Naive thymus-derived CD8-positive, alpha-beta T cell (primary cell): ENCODE measurements around the gene TPD52L1. TPM values are rescaled to one million over a fixed set of nuclear protein-coding genes. Genes with fewer than 3 reads are reported as not detected.

ENCODE experiments used
- ATAC-seq, 2 donors: fragments of 150-1000 bp; cut with Tn5 transposase in 1 of 2; sonication (Bioruptor Pico), chemical (Tn5 transposase) in 1 of 2; 1 replicate in 1 of 2; 2 replicates in 1 of 2; pipeline ENCODE4 v1.10.0; 2021; ENCODE audit warnings: mild to moderate bottlenecking in 2 of 2, moderate library complexity in 2 of 2
- POLR2A ChIA-PET: fragments of 350-600 bp; sonication (Branson Sonifier 250); formaldehyde crosslinking; loops from one replicate; lab custom pipeline; 2021; ENCODE audit warnings: antibody characterized with exemption; lab: Charles Lee
- DNase-seq, 10 donors: peaks; one replicate each; pipeline versions ENCODE4 v3.0.0 to v3.0.0-alpha.2; 2020 to 2022
- H3K27ac Mint-ChIP-seq, 10 donors: one replicate each; pipeline ENCODE4 v1.8.0; 2020 to 2022; ENCODE audit warnings: mild to moderate bottlenecking in 10 of 10, mixed read lengths in 10 of 10, moderate library complexity in 4 of 10, inconsistent platforms in 1 of 10
- H3K27me3 Mint-ChIP-seq, 5 donors: one replicate each; pipeline ENCODE4 v1.8.0; 2021 to 2022; ENCODE audit warnings: mixed read lengths in 5 of 5
- H3K36me3 Mint-ChIP-seq, 3 donors: one replicate each; pipeline ENCODE4 v1.8.0; 2020 to 2022; ENCODE audit warnings: mixed read lengths in 3 of 3, mild to moderate bottlenecking in 2 of 3, inconsistent platforms in 1 of 3
- H3K4me1 Mint-ChIP-seq, 4 donors: one replicate each; pipeline ENCODE4 v1.8.0; 2021 to 2022; ENCODE audit warnings: mixed read lengths in 4 of 4
- H3K4me3 Mint-ChIP-seq, 10 donors: one replicate each; pipeline ENCODE4 v1.8.0; 2020 to 2022; ENCODE audit warnings: mild to moderate bottlenecking in 10 of 10, mixed read lengths in 10 of 10, moderate library complexity in 6 of 10, inconsistent platforms in 1 of 10
- H3K9me3 Mint-ChIP-seq, 9 donors: one replicate each; pipeline ENCODE4 v1.8.0; 2020 to 2022; ENCODE audit warnings: mixed read lengths in 9 of 9, mild to moderate bottlenecking in 3 of 9, inconsistent platforms in 1 of 9, moderate library complexity in 1 of 9
- polyA plus RNA-seq, 3 donors: library from polyadenylated mRNA; unstranded; fragments of 300-500 nt; fragmentation: Illumina TruSeq; gene quantifications; one replicate each; pipeline ENCODE4 v1.2.3, GENCODE V29; 2021
- total RNA-seq, 8 experiments: library from RNA in 2 of 8; stranded (reverse) in 2 of 8; gene quantifications; one replicate each; pipeline ENCODE4 v1.2.3 and lab custom pipeline; 2021 to 2026

TPD52L1 gene, protein sequence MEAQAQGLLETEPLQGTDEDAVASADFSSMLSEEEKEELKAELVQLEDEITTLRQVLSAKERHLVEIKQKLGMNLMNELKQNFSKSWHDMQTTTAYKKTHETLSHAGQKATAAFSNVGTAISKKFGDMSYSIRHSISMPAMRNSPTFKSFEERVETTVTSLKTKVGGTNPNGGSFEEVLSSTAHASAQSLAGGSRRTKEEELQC
- not detected for total RNA-seq
- not detected for polyA plus RNA-seq
- total RNA-seq (lab: John Stamatoyannopoulos, UW): 0 to 0.50 (median 0.21) reads per million in 6 experiments

DNA sequence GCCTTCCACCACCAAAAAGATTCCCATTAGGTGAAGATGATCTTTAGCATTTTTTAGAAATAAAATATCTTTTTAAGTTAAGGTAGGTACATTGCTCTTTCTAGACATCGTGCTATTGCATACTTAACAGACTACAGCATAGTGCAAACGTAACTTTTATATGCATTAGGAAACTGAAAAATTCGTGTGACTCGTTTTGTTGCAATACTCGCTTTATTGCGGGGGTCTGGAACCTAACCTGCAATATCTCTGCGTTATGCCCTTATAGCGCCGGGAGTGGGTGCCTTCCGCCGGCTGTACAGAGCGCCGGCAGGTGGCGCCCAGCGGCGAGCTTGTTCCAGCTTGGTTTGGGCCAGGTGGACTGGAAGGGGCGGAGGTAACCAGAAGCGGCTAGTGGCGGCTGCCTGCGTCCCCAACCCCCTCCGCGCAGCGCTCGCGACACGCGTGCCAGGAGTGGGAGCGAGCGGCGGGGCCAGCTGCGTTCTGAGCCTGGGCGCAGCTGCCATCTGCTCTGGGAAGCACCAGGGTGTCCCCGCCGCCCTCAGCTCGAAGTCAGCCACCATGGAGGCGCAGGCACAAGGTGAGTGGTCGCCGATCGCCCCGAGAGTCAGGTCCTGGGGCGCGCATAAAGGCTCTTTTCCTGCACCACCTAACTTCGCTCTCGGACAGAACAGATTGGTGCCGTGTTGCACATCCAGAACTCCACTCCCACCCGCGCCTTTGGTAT is at the start of gene TPD52L1:
TPD52L1 (plus strand) TSS at position 383 of the 727 bp plus-strand sequence; CDS start at position 562, 179 bp downstream.
- peaks cover 0 to 11% (median 4%) of the 10 kb centered on the region in 4 donors for H3K4me1 Mint-ChIP-seq
- peaks cover 0 to 4% (median 0%) of the 10 kb centered on the region in 3 donors for H3K36me3 Mint-ChIP-seq
- H3K27ac Mint-ChIP-seq: peak within 1 kb of the TSS in 2 of 10 donors; percentile 10 to 38
- peak; percentile 76 to 94 for ATAC-seq
- H3K27me3 Mint-ChIP-seq: peaks cover 27 to 70% (median 40%) of the 10 kb centered on the region in 5 donors
- DNase-seq: peak; percentile 7 to 63 (median 34)
- H3K9me3 Mint-ChIP-seq: no peaks in the 10 kb centered on the region
- peak within 1 kb of the TSS; percentile 68 to 87 (median 73) for H3K4me3 Mint-ChIP-seq
- POLR2A ChIA-PET: no interaction called here

DNA sequence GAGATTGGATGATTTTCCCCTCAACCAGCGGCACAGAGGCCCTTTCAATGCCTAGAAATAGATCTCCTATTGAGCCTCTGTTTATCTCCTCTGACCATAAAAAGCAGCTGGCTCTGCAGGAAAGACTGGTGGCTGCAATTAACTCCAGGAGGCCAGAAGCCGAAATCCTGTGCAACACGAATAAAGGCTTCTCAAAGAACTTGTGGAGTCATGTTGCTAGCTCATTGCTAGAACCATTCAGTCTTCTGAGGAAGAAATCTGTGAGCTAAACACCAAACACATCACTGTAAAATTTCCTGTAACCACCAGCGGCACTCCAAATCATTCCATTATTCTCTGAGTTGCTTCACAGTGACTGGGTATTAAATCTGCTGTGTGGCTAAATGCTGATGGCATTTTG is 49.1 kb upstream of the TPD52L1 start:
- ATAC-seq (no peak), DNase-seq (no peak)
- Mint-ChIP-seq H3K9me3 (peaks cover 0 to 18% (median 8%) of the 10 kb centered on the region in 9 donors), H3K4me3 (no peak overlapping the region), H3K36me3 (peaks cover 0 to 9% (median 1%) of the 10 kb centered on the region in 3 donors), H3K27ac (no peak overlapping the region), H3K27me3 (no peaks in the 10 kb centered on the region), H3K4me1 (peaks cover 5 to 17% (median 7%) of the 10 kb centered on the region in 4 donors)
- POLR2A ChIA-PET: no interaction called here

DNA sequence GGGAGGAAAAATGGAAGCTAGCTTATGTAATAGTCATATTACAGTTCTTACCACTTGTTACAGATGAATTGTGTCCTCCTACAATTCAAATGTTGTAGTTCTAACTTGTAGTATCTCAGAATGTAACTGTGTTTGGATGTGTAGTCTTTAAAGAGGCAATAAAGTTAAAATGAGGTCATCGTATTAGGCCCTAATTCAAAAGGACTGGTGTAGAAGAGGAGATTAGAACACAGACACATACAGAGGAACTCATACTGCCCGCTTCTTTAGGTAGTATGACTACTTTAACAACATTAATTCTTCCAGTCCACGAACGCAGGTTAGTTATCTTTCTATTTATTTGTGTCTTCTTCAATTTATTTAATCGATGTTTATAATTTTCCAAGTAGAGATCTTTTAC is 46.5 kb upstream of the TPD52L1 start:
- Mint-ChIP-seq H3K9me3 (peaks cover 12 to 45% (median 34%) of the 10 kb centered on the region in 9 donors), H3K4me1 (peaks cover 0 to 3% (median 0%) of the 10 kb centered on the region in 4 donors), H3K4me3 (no peak overlapping the region), H3K27me3 (no peaks in the 10 kb centered on the region), H3K27ac (no peak overlapping the region), H3K36me3 (peaks cover 0 to 32% (median 14%) of the 10 kb centered on the region in 3 donors)
- no peak for DNase-seq
- POLR2A ChIA-PET: no interaction called here
- no peak for ATAC-seq

DNA sequence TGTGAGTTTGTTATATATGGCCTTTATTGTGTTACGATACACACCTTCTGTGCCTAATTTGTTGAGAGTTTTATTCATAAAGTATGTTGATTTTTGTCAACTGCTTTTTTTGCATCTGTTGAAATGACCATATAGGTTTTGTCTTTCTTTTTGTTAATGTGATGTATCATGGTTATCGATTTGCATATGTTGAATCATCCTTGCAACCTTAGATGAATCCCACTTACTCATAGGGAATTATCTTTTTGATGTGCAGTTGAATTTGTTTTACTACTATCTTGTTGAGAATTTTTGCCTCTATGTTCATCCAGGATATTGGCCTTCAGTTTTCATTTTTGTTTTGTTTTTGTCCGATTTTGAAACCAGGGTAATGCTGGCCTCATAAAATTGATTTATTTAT is 45.7 kb upstream of the TPD52L1 start:
- H3K36me3 Mint-ChIP-seq: peaks cover 0 to 32% (median 18%) of the 10 kb centered on the region in 3 donors
- POLR2A ChIA-PET: no interaction called here
- H3K4me1 Mint-ChIP-seq: no peaks in the 10 kb centered on the region
- H3K9me3 Mint-ChIP-seq: peaks cover 16 to 51% (median 34%) of the 10 kb centered on the region in 9 donors
- no peak overlapping the region for H3K4me3 Mint-ChIP-seq
- H3K27ac Mint-ChIP-seq: no peak overlapping the region
- H3K27me3 Mint-ChIP-seq: no peaks in the 10 kb centered on the region
- ATAC-seq: no peak
- DNase-seq: no peak

DNA sequence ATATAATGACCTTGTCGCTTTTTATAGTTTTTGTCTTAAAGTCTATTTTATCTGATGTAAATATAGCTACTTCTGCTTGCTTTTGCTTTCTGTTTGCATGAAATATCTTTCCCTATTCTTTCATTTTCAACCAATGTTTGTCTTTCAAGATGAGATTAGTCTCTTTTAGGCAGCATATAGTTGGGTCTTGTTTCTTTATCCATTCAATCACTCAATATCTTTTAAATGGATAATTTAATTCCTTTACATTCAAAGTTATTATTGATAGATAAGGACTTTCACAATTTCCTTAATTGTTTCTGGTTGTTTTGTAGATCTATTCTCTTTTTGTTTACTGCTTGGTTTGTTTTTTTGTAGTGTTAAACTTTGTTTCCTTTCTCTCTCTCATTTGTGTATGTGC is 43.5 kb upstream of the TPD52L1 start:
- POLR2A ChIA-PET: no interaction called here
- Mint-ChIP-seq H3K4me1 (no peaks in the 10 kb centered on the region), H3K27ac (no peak overlapping the region), H3K9me3 (peaks cover 16 to 51% (median 34%) of the 10 kb centered on the region in 9 donors), H3K27me3 (no peaks in the 10 kb centered on the region), H3K4me3 (no peak overlapping the region), H3K36me3 (peaks cover 0 to 32% (median 18%) of the 10 kb centered on the region in 3 donors)
- no peak for ATAC-seq
- DNase-seq: no peak

DNA sequence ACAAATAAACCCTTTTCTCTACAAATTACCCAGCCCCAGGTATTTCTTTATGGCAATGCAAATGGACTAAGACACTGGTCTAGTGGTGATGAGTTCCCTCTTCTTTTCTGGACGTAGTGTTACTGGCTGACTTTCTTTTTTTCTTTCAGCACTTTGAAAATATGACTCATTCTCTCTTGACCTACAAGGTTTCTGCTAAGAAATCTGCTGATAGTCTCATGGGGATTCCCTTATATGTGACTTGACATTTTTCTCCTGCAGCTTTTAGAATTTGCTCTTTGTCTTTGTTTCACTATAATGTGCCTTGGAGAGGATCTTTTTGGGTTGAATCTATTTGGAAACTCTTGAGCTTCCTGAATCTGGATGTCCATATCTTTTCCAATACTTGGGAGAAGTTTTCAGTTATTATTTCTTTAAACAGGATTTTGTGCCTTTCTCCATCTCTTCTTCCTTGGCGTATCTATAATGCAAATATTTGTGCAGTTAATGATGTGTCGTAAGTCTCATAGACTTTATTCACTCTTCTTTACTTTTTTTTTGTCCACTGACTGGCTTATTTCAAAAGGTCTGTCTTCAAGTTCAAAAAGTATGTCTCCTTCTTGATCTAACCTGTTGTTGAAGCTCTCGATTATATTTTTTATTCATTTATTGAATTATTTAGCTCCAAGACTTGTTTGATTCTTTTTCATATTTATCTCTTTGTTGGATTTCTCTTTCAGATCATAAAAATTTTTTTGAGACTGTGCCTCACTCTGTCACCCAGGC is 42.2 kb upstream of the TPD52L1 start:
- no peak for ATAC-seq
- Mint-ChIP-seq H3K9me3 (peaks cover 16 to 51% (median 34%) of the 10 kb centered on the region in 9 donors), H3K4me3 (no peak overlapping the region), H3K27me3 (peaks cover 0 to 2% (median under 1%) of the 10 kb centered on the region in 5 donors), H3K36me3 (peaks cover 0 to 32% (median 18%) of the 10 kb centered on the region in 3 donors), H3K4me1 (no peaks in the 10 kb centered on the region), H3K27ac (no peak overlapping the region)
- POLR2A ChIA-PET: no interaction called here
- DNase-seq: no peak

DNA sequence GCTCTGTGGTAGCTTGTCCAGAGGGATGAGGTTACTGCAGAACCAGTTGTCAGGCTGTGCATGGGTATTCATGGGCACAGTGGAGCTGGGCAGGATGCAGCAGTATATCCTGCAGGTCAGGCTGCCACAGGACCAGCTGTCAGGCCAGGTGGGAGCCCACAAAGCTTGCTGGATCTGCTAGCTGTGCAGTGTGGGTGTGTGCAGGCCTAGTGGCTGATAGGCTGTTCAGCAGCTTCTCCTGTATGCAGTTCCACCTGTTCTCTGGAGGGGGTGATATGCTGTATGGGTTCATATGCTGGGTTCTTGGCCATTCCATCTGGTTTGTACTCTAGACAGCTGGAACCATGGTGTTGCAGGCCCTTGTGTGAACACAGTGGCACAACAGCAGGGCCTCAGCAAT is 40.6 kb upstream of the TPD52L1 start:
- ATAC-seq (no peak), DNase-seq (no peak)
- POLR2A ChIA-PET: no interaction called here
- no peak overlapping the region for H3K4me3 Mint-ChIP-seq
- H3K27me3 Mint-ChIP-seq: peaks cover 0 to 2% (median 1%) of the 10 kb centered on the region in 5 donors
- H3K36me3 Mint-ChIP-seq: peaks cover 0 to 32% (median 18%) of the 10 kb centered on the region in 3 donors
- no peaks in the 10 kb centered on the region for H3K4me1 Mint-ChIP-seq
- H3K27ac Mint-ChIP-seq: no peak overlapping the region
- H3K9me3 Mint-ChIP-seq: peaks cover 16 to 46% (median 34%) of the 10 kb centered on the region in 9 donors

DNA sequence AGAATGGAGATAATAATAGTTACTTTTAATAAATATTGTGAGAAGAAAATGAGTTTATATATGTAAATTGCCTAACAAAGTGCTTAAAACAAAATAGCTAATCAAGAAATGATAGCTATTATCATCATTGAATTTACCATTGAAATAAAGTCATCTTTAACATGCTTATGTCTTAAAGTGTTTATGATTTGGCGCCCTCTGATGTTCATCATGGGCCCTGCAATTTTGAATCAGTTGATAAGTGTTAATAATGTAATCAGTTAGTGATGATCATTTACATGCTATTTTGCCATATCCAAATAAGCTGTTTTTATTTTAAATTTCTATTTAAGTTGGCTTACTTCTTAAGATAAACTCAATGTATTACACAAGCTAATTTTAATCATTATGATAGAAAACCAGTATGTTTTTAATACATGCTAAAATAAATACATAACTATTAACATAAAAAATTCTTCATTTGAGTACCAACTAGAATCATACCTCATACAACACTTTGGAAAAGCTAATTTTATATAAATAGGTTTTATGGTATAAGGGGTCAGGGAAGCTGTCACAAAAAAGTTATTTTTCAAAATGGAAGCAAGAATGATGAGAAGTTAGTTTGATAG is 39.2 kb upstream of the TPD52L1 start:
- Mint-ChIP-seq H3K9me3 (peaks cover 16 to 35% (median 24%) of the 10 kb centered on the region in 9 donors), H3K36me3 (peaks cover 0 to 24% (median 17%) of the 10 kb centered on the region in 3 donors), H3K4me3 (no peak overlapping the region), H3K27me3 (peaks cover 0 to 2% (median 1%) of the 10 kb centered on the region in 5 donors), H3K4me1 (no peaks in the 10 kb centered on the region), H3K27ac (no peak overlapping the region)
- POLR2A ChIA-PET: no interaction called here
- ATAC-seq: no peak
- peak in 5 of 10 donors; percentile 4 to 47 (median 35) for DNase-seq

DNA sequence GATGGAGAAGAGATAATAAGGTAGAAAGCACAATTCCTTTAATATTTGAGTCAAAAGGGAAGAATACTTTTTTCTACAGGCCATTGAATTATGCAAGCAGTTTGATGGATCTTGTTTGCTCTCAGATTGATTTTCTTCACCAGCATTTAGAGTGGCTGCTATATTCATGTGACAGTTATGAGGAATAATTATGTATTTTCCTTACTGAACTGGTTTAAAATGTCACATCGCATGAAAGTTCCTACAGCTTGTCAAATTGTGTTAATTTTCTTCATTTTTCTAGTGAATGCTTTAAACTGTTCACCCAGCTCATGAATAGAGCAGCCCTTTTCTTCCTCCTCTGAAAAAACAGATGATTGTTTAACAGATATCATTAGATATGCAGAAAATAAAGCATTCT is 37.4 kb upstream of the TPD52L1 start:
- H3K9me3 Mint-ChIP-seq: peaks cover 4 to 17% (median 10%) of the 10 kb centered on the region in 9 donors
- POLR2A ChIA-PET: no interaction called here
- H3K36me3 Mint-ChIP-seq: peaks cover 0 to 6% (median 4%) of the 10 kb centered on the region in 3 donors
- H3K27ac Mint-ChIP-seq: no peak overlapping the region
- ATAC-seq: no peak
- peaks cover 1 to 11% (median 5%) of the 10 kb centered on the region in 5 donors for H3K27me3 Mint-ChIP-seq
- no peak overlapping the region for H3K4me3 Mint-ChIP-seq
- no peaks in the 10 kb centered on the region for H3K4me1 Mint-ChIP-seq
- DNase-seq: no peak

DNA sequence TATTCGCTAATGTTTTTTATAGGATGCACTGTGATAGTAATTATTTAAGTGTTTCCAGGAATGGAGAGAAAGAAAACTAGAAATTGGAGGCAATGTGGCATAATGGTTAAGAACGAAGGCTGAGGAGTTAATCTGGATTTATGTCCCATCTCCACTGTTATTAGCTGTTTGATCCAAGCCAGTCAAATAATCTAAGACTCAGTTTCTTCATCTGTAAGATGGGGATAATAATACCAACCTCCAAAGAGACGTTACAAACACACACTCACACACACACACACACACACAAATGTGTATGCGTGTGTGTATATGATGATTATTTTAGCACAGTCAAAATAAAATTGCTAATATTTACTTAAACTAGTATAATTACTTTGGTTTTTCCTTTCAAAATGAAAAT is 36.9 kb upstream of the TPD52L1 start:
- POLR2A ChIA-PET: no interaction called here
- H3K4me3 Mint-ChIP-seq: no peak overlapping the region
- ATAC-seq (no peak), DNase-seq (no peak)
- H3K36me3 Mint-ChIP-seq: peaks cover 0 to 4% (median under 1%) of the 10 kb centered on the region in 3 donors
- H3K27me3 Mint-ChIP-seq: peaks cover 1 to 16% (median 5%) of the 10 kb centered on the region in 5 donors
- H3K27ac Mint-ChIP-seq: no peak overlapping the region
- peaks cover 0 to 12% (median 5%) of the 10 kb centered on the region in 9 donors for H3K9me3 Mint-ChIP-seq
- H3K4me1 Mint-ChIP-seq: no peaks in the 10 kb centered on the region

DNA sequence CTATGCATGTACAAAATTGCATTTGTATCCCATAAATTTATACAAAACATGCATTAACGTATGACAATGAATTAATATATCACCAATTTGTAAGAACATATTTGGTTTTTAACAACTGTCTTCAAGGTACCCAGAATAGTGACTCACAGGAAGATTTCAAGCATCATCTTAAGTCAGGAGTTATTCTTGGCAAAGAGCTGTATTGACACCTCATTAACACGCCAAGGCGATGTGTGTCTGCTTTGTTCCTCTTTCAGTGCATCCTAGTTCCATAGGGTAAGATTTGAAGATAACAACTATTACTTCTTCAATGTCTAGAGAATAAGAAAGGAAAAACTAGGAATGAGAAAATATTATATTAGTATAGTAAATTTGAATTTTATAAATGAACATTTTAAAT is 35.8 kb upstream of the TPD52L1 start:
- H3K9me3 Mint-ChIP-seq: peaks cover 0 to 3% (median 0%) of the 10 kb centered on the region in 9 donors
- ATAC-seq (no peak), DNase-seq (no peak)
- H3K4me3 Mint-ChIP-seq: no peak overlapping the region
- no peaks in the 10 kb centered on the region for H3K36me3 Mint-ChIP-seq
- no peak overlapping the region for H3K27ac Mint-ChIP-seq
- no peaks in the 10 kb centered on the region for H3K4me1 Mint-ChIP-seq
- POLR2A ChIA-PET: no interaction called here
- H3K27me3 Mint-ChIP-seq: peaks cover 1 to 16% (median 5%) of the 10 kb centered on the region in 5 donors

DNA sequence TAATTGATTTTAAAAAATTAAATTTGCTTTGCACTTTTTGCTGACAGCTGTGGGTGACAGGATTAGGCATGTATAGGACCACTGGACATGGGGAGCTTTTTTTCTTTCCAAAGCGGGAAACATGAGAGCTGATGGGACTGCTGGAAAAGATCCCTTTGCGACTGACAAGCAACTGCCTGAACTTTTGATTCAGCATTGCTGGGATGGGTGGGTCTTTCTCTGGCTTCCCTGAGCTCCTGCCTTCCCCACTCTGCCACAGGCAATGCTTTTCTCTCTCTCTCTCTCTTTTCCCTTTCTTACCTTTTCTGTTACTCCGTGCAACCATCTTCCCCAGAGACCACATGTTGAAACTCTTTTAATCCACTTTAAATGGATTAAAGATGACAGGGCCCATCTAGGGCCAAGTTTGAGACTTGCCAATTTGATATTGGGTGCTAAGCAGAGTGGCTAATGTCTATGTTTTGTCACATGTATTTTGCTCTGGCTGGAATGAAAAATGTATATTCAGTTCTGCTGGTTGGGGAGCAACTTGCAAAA is 33.5 kb upstream of the TPD52L1 start:
- Mint-ChIP-seq H3K9me3 (no peaks in the 10 kb centered on the region), H3K4me3 (no peak overlapping the region), H3K27me3 (peaks cover 1 to 23% (median 6%) of the 10 kb centered on the region in 5 donors), H3K4me1 (no peaks in the 10 kb centered on the region), H3K27ac (no peak overlapping the region), H3K36me3 (no peaks in the 10 kb centered on the region)
- ATAC-seq (no peak), DNase-seq (no peak)
- POLR2A ChIA-PET: no interaction called here
